ENCODE data around the gene RASGEF1C.

The RASGEF1C gene

GRCh38 chr5:180180421-180180820 lies 28.6 kb downstream of the RASGEF1C start:
- TF ChIP-seq EZH2phosphoT487 (IDR thresholded peaks at IDR 0.05; ENCODE audit: borderline replicate concordance) (no peak), CTCF (conservative IDR thresholded peaks at IDR 0.05; ENCODE audit: low read length) (no peak)
- no peaks in the 10 kb centered on the region for H3K9me3 ChIP-seq (ENCODE audit: insufficient read depth, low read depth, low read length)
- no peaks in the 10 kb centered on the region for H3K4me1 ChIP-seq (ENCODE audit: insufficient read depth, low read length, poor library complexity, severe bottlenecking)

DNA sequence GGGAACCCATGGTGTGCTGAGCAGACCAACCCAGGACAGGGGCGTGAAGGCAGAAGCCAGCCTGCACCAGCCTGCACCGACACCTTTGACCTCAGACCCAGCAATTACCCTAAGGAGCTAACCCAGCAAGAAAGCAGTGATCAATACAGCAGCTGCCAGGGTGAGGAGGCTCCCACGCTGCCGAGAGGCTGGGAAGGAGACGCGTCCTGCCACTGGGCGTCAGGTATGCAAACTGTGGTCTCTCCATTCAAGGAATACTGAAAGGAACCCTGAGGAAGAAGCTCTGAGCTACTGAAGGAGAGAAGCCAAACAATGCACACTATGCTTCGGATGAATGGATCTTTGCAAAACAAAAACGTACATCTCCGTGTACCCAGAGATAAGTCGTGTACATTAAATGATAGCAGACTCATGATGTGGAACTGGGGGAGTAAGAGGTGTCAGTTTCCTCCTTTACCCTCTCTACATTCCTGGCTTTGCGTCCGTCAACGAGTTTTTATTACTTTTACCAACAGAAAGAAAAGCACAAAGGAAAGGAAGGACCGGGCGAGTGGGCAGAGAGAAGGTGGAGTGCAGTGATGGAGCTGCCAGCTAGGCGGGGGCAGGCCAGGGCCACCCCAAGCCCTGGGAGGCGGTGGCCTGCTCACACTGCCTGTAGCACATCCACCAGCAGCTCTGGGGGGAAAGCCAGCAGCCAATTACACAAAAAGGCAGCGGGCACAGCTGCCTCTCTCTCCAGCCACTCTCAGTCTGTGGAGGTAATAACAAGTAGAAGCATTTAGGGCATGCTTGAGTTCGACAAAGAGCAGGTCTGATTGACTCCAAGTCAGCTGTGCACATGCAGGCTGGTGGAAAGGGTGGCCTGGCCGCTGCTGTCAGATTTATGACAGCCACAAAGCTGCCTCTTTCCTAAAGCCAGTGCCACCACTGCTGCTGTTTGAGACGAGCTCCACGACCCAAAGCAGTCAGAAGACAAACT lies 29.3 kb downstream of the RASGEF1C start:
- no peaks in the 10 kb centered on the region for H3F3A ChIP-seq (ENCODE audit: low read depth)
- H3K9ac ChIP-seq (ENCODE audit: low read depth, low read length, poor library complexity, severe bottlenecking), result no peak overlapping the region
- no peaks in the 10 kb centered on the region for H3K27me3 ChIP-seq (ENCODE audit: insufficient read depth, low read length, poor library complexity, severe bottlenecking)
- no peaks in the 10 kb centered on the region for H3K9me2 ChIP-seq (replicated peaks; ENCODE audit: low read depth, low read length)
- no peaks in the 10 kb centered on the region for H4K20me1 ChIP-seq (ENCODE audit: insufficient read depth, low read length, poor library complexity, severe bottlenecking)
- H3K4me3 ChIP-seq (ENCODE audit: low read length, poor library complexity, severe bottlenecking), result no peak overlapping the region
- H3K9me3 ChIP-seq (ENCODE audit: insufficient read depth, low read depth, low read length), result no peaks in the 10 kb centered on the region
- no peaks in the 10 kb centered on the region for H3K79me2 ChIP-seq (ENCODE audit: insufficient read depth, low read length)
- H2AFZ ChIP-seq (ENCODE audit: low read length), result no peak overlapping the region
- H3K4me1 ChIP-seq (ENCODE audit: insufficient read depth, low read length, poor library complexity, severe bottlenecking), result no peaks in the 10 kb centered on the region
- H3K36me3 ChIP-seq (ENCODE audit: insufficient read depth, low read length), result no peaks in the 10 kb centered on the region
- no peak overlapping the region for H3K4me2 ChIP-seq (ENCODE audit: low read depth, low read length, poor library complexity, severe bottlenecking)
- TF ChIP-seq CTCF (conservative IDR thresholded peaks at IDR 0.05; ENCODE audit: low read length) (no peak), EZH2phosphoT487 (IDR thresholded peaks at IDR 0.05; ENCODE audit: borderline replicate concordance) (no peak)

More at GRCh38 chr5:180180421-180180820, 28.6 kb downstream of the RASGEF1C start:
- Histone ChIP-seq H3K27me3 (ENCODE audit: insufficient read depth, low read length, poor library complexity, severe bottlenecking) (no peaks in the 10 kb centered on the region), H3K9ac (ENCODE audit: low read depth, low read length, poor library complexity, severe bottlenecking) (no peak overlapping the region), H3K4me3 (ENCODE audit: low read length, poor library complexity, severe bottlenecking) (no peak overlapping the region), H2AFZ (ENCODE audit: low read length) (no peak overlapping the region), H4K20me1 (ENCODE audit: insufficient read depth, low read length, poor library complexity, severe bottlenecking) (no peaks in the 10 kb centered on the region), H3K79me2 (ENCODE audit: insufficient read depth, low read length) (no peaks in the 10 kb centered on the region), H3K4me2 (ENCODE audit: low read depth, low read length, poor library complexity, severe bottlenecking) (no peak overlapping the region), H3K36me3 (ENCODE audit: insufficient read depth, low read length) (no peaks in the 10 kb centered on the region), H3F3A (ENCODE audit: low read depth) (no peaks in the 10 kb centered on the region), H3K9me2 (replicated peaks; ENCODE audit: low read depth, low read length) (no peaks in the 10 kb centered on the region)

DNA sequence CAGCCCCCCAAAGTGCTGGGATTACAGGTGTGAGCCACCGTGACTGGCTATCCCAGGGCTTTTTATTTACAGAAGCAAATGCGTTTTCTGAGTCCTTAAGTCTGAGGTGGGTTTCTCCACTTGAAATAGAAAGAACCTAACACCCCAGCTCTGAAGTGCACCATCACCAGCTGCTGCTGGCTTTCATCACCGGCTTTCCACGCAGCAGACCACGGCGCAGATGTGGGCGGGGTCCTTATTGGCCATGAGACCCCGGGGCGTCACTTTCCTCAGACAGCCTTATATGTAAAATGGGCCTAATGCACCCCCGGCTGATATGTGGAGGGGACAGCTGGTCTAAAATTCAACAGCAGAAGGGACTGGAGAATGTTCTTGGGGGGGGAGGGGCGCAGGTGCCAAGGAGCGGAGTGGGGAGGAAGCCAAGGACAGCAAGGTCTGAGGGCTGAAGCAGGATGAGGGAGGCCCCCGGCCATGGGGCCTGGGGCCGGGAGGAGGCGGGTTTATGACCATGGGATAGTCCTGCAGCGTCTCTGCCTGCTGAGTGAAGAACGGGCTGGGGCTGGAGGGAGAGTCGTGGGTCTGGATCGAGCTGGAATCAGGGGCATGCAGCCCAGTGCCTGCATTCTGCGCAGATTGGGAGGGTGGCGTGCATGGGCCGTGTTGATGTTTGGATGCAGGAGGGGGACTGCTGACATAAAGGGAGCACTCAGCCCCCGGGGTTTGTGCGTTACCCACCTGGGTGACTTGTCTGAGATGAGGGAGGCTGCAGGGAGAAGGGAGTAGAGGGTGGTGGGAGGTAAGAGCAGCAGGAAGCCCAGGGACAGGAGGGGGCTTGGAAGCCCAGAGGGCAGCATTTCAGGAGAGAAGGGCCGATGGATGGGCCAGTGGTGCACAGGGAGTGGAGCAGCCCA lies 30.2 kb downstream of the RASGEF1C start:
- no peaks in the 10 kb centered on the region for H3F3A ChIP-seq (ENCODE audit: low read depth)
- no peak overlapping the region for H3K4me3 ChIP-seq (ENCODE audit: low read length, poor library complexity, severe bottlenecking)
- H3K9ac ChIP-seq (ENCODE audit: low read depth, low read length, poor library complexity, severe bottlenecking), result no peak overlapping the region
- H3K36me3 ChIP-seq (ENCODE audit: insufficient read depth, low read length), result no peaks in the 10 kb centered on the region
- no peaks in the 10 kb centered on the region for H4K20me1 ChIP-seq (ENCODE audit: insufficient read depth, low read length, poor library complexity, severe bottlenecking)
- no peaks in the 10 kb centered on the region for H3K4me1 ChIP-seq (ENCODE audit: insufficient read depth, low read length, poor library complexity, severe bottlenecking)
- TF ChIP-seq EZH2phosphoT487 (IDR thresholded peaks at IDR 0.05; ENCODE audit: borderline replicate concordance), result no peak
- no peak for TF ChIP-seq CTCF (conservative IDR thresholded peaks at IDR 0.05; ENCODE audit: low read length)
- H3K27me3 ChIP-seq (ENCODE audit: insufficient read depth, low read length, poor library complexity, severe bottlenecking), result no peaks in the 10 kb centered on the region
- no peaks in the 10 kb centered on the region for H3K9me2 ChIP-seq (replicated peaks; ENCODE audit: low read depth, low read length)
- H3K9me3 ChIP-seq (ENCODE audit: insufficient read depth, low read depth, low read length), result no peaks in the 10 kb centered on the region
- H3K4me2 ChIP-seq (ENCODE audit: low read depth, low read length, poor library complexity, severe bottlenecking), result no peak overlapping the region
- no peak overlapping the region for H2AFZ ChIP-seq (ENCODE audit: low read length)
- no peaks in the 10 kb centered on the region for H3K79me2 ChIP-seq (ENCODE audit: insufficient read depth, low read length)
